HCEC 1CT (cell line): ENCODE data around the gene KLF7.

Experiments
- DNase-seq: peaks from one replicate; pipeline ENCODE4 v3.0.0-alpha.2; 2017

The KLF7 gene

GRCh38 chr2:207144173-207144785 lies 21.5 kb downstream of the KLF7 start:
- no peak for DNase-seq

- DNase-seq, result peak; percentile 51
Measured at GRCh38 chr2:207143215-207144172, 22.3 kb downstream of the KLF7 start.

GRCh38 chr2:207142461-207142860 lies 23.3 kb downstream of the KLF7 start:
- DNase-seq, result no peak

GRCh38 chr2:207141386-207141785 lies 24.4 kb downstream of the KLF7 start:
- DNase-seq, result no peak

- DNase-seq, result no peak
Measured at GRCh38 chr2:207140265-207140664, 25.5 kb downstream of the KLF7 start.

- DNase-seq, result no peak
Measured at GRCh38 chr2:207139552-207139951, 26.2 kb downstream of the KLF7 start.

- DNase-seq, result no peak
Measured at GRCh38 chr2:207138627-207139297, 27.0 kb downstream of the KLF7 start.

- DNase-seq, result no peak
Measured at GRCh38 chr2:207137596-207138337, 28.0 kb downstream of the KLF7 start.

- DNase-seq, result no peak
Measured at GRCh38 chr2:207136874-207137273, 28.9 kb downstream of the KLF7 start.

- DNase-seq, result no peak
Measured at GRCh38 chr2:207135801-207136457, 29.8 kb downstream of the KLF7 start.

GRCh38 chr2:207135340-207135739 lies 30.4 kb downstream of the KLF7 start:
- DNase-seq, result peak; percentile 55

GRCh38 chr2:207133820-207134519 lies 31.8 kb downstream of the KLF7 start:
- peak; percentile 96 for DNase-seq

GRCh38 chr2:207133458-207133819 lies 32.3 kb downstream of the KLF7 start:
- DNase-seq, result no peak

- no peak for DNase-seq
Measured at GRCh38 chr2:207132019-207132418, 33.7 kb downstream of the KLF7 start.

- no peak for DNase-seq
Measured at GRCh38 chr2:207131594-207131993, 34.2 kb downstream of the KLF7 start.

- DNase-seq, result no peak
Measured at GRCh38 chr2:207130958-207131521, 34.7 kb downstream of the KLF7 start.

- DNase-seq, result no peak
Measured at GRCh38 chr2:207129821-207130220, 35.9 kb downstream of the KLF7 start.

- DNase-seq, result no peak
Measured at GRCh38 chr2:207128867-207129266, 36.9 kb downstream of the KLF7 start.

- peak; percentile 77 for DNase-seq
Measured at GRCh38 chr2:207126724-207127308, 38.9 kb downstream of the KLF7 start.

- DNase-seq, result no peak
Measured at GRCh38 chr2:207123776-207124391, 41.9 kb downstream of the KLF7 start.

GRCh38 chr2:207123335-207123744 lies 42.4 kb downstream of the KLF7 start:
- DNase-seq, result no peak
